ENCODE results near the gene CORO2B.

CORO2B gene

DNA sequence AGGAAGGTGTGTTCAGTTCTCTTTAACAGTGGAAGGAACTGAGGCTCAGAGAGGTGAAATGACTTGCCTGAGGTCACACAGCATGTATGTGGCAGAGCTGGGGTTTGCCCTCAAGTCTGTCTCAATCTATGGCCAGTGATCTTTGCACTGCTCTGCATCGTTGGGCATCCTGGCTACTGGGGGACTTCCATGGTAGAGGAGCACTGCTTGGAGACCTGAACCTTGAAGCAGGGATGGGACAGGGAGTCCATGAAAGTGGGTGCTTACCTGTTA is 2.0 kb downstream of the CORO2B start:
- no peaks in the 10 kb centered on the region for H3K36me3 ChIP-seq (ENCODE audit: low read length)
- no peaks in the 10 kb centered on the region for H3K9me2 ChIP-seq (replicated peaks; ENCODE audit: insufficient read depth, low read length)
- no peaks in the 10 kb centered on the region for H3F3A ChIP-seq (ENCODE audit: insufficient read depth)
- H3K27ac ChIP-seq (ENCODE audit: low read depth, low read length) = no peak overlapping the region
- TF ChIP-seq EZH2phosphoT487 (conservative IDR thresholded peaks at IDR 0.05; ENCODE audit: low read length) = no peak
- TF ChIP-seq, protein P1, sequence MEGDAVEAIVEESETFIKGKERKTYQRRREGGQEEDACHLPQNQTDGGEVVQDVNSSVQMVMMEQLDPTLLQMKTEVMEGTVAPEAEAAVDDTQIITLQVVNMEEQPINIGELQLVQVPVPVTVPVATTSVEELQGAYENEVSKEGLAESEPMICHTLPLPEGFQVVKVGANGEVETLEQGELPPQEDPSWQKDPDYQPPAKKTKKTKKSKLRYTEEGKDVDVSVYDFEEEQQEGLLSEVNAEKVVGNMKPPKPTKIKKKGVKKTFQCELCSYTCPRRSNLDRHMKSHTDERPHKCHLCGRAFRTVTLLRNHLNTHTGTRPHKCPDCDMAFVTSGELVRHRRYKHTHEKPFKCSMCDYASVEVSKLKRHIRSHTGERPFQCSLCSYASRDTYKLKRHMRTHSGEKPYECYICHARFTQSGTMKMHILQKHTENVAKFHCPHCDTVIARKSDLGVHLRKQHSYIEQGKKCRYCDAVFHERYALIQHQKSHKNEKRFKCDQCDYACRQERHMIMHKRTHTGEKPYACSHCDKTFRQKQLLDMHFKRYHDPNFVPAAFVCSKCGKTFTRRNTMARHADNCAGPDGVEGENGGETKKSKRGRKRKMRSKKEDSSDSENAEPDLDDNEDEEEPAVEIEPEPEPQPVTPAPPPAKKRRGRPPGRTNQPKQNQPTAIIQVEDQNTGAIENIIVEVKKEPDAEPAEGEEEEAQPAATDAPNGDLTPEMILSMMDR (IDR thresholded peaks at IDR 0.05; ENCODE audit: insufficient read depth, low read length, poor library complexity, severe bottlenecking) = no peak
- no peak overlapping the region for H3K9ac ChIP-seq (ENCODE audit: low read length)
- no peak overlapping the region for H3K4me3 ChIP-seq (ENCODE audit: insufficient read depth, low read length, poor library complexity, severe bottlenecking)
- no peaks in the 10 kb centered on the region; the same call in 1 of the 2 replicates for H3K27me3 ChIP-seq (ENCODE audit: low read length)
- no peaks in the 10 kb centered on the region for H3K9me3 ChIP-seq (ENCODE audit: insufficient read depth, low read length)
- no peaks in the 10 kb centered on the region for H3K79me2 ChIP-seq (ENCODE audit: insufficient read depth, low read length)
- no peaks in the 10 kb centered on the region for H4K20me1 ChIP-seq (ENCODE audit: low read depth, low read length)
- H3K4me2 ChIP-seq (ENCODE audit: low read depth, low read length, poor library complexity, severe bottlenecking) = no peak overlapping the region
- H2AFZ ChIP-seq (ENCODE audit: low read depth, low read length, severe bottlenecking) = no peak overlapping the region

DNA sequence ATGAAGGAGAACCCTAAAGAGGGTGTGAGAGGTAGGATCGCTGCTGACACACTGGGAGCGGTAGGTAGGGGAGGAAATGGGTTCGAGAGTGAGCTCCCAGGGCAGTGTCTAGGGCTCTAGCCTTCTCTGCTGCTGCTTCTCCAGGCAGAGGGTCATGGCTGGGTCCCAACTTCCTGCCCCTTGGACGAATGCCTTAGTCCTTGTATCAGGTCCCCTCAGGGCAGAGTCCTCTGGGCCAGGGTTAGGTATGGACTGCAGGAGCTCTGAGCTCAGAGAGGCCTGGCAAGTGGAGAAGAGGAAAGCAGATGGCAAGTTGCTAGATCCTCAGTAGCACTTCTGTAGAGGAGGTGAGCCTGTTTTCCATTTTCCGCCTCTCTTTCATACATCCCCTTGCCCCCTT is 2.9 kb downstream of the CORO2B start:
- no peak overlapping the region for H3K4me2 ChIP-seq (ENCODE audit: low read depth, low read length, poor library complexity, severe bottlenecking)
- H2AFZ ChIP-seq (ENCODE audit: low read depth, low read length, severe bottlenecking) = no peak overlapping the region
- TF ChIP-seq, protein P1 (IDR thresholded peaks at IDR 0.05; ENCODE audit: insufficient read depth, low read length, poor library complexity, severe bottlenecking) = no peak
- no peak for TF ChIP-seq EZH2phosphoT487 (conservative IDR thresholded peaks at IDR 0.05; ENCODE audit: low read length)
- no peaks in the 10 kb centered on the region for H3F3A ChIP-seq (ENCODE audit: insufficient read depth)
- no peaks in the 10 kb centered on the region for H4K20me1 ChIP-seq (ENCODE audit: low read depth, low read length)
- H3K9ac ChIP-seq (ENCODE audit: low read length) = no peak overlapping the region
- H3K4me3 ChIP-seq (ENCODE audit: insufficient read depth, low read length, poor library complexity, severe bottlenecking) = no peak overlapping the region
- H3K9me3 ChIP-seq (ENCODE audit: insufficient read depth, low read length) = no peaks in the 10 kb centered on the region
- H3K27me3 ChIP-seq (ENCODE audit: low read length) = no peaks in the 10 kb centered on the region; the same call in 1 of the 2 replicates
- no peaks in the 10 kb centered on the region for H3K36me3 ChIP-seq (ENCODE audit: low read length)
- H3K79me2 ChIP-seq (ENCODE audit: insufficient read depth, low read length) = no peaks in the 10 kb centered on the region
- no peak overlapping the region for H3K27ac ChIP-seq (ENCODE audit: low read depth, low read length)
- no peaks in the 10 kb centered on the region for H3K9me2 ChIP-seq (replicated peaks; ENCODE audit: insufficient read depth, low read length)

DNA sequence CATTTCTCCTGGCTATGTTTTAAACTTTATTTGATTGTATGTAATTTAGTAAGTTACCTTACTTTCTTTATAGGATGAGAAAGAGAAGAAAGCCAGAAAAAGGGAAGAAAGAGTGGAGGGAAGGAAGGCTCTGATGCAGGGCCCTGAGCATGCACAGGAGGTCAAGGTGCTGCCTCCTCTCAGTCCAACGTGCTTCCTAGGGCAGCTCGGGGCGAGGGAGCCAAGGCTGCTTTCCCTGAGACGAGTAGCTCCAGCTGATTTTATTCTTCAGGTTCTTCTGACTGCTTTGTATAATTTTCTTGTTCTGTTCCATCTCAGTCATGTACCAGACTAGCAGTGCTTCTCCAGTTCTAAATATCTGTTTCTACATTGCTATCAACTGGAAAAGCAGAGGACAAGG is 3.4 kb downstream of the CORO2B start:
- H3K4me3 ChIP-seq (ENCODE audit: insufficient read depth, low read length, poor library complexity, severe bottlenecking) = no peak overlapping the region
- no peaks in the 10 kb centered on the region; the same call in 1 of the 2 replicates for H3K27me3 ChIP-seq (ENCODE audit: low read length)
- H2AFZ ChIP-seq (ENCODE audit: low read depth, low read length, severe bottlenecking) = no peak overlapping the region
- H3K4me2 ChIP-seq (ENCODE audit: low read depth, low read length, poor library complexity, severe bottlenecking) = no peak overlapping the region
- H3K79me2 ChIP-seq (ENCODE audit: insufficient read depth, low read length) = no peaks in the 10 kb centered on the region
- TF ChIP-seq, protein P1 (IDR thresholded peaks at IDR 0.05; ENCODE audit: insufficient read depth, low read length, poor library complexity, severe bottlenecking) = no peak
- TF ChIP-seq EZH2phosphoT487 (conservative IDR thresholded peaks at IDR 0.05; ENCODE audit: low read length) = no peak
- H3K9ac ChIP-seq (ENCODE audit: low read length) = no peak overlapping the region
- no peaks in the 10 kb centered on the region for H3K36me3 ChIP-seq (ENCODE audit: low read length)
- H4K20me1 ChIP-seq (ENCODE audit: low read depth, low read length) = no peaks in the 10 kb centered on the region
- H3K9me3 ChIP-seq (ENCODE audit: insufficient read depth, low read length) = no peaks in the 10 kb centered on the region
- no peaks in the 10 kb centered on the region for H3F3A ChIP-seq (ENCODE audit: insufficient read depth)
- H3K9me2 ChIP-seq (replicated peaks; ENCODE audit: insufficient read depth, low read length) = no peaks in the 10 kb centered on the region
- no peak overlapping the region for H3K27ac ChIP-seq (ENCODE audit: low read depth, low read length)

DNA sequence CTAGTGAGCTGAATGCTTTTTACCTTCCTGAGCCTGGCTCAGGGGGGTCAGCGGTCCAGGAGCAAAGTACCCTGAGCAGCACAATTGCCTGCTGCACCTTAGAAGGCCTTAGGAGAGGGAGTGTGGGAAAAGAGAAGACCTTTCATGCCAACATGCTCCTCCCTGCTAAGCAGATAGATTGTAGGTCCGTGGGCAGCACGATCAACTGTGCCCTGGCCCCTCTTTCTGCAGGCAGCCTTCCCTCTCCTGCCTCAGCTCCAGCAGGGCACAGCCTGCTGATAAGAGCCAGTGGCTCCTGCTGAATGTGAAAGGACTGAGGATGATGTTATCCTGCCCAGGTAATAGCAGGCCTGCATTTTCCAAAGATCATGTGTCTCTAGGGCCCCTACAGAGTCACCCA is 4.1 kb downstream of the CORO2B start:
- H3K4me3 ChIP-seq (ENCODE audit: insufficient read depth, low read length, poor library complexity, severe bottlenecking) = no peak overlapping the region
- TF ChIP-seq, protein P1 (IDR thresholded peaks at IDR 0.05; ENCODE audit: insufficient read depth, low read length, poor library complexity, severe bottlenecking) = no peak
- TF ChIP-seq EZH2phosphoT487 (conservative IDR thresholded peaks at IDR 0.05; ENCODE audit: low read length) = no peak
- H3K27me3 ChIP-seq (ENCODE audit: low read length) = no peaks in the 10 kb centered on the region; the same call in 1 of the 2 replicates
- no peaks in the 10 kb centered on the region for H3K9me3 ChIP-seq (ENCODE audit: insufficient read depth, low read length)
- H3K79me2 ChIP-seq (ENCODE audit: insufficient read depth, low read length) = no peaks in the 10 kb centered on the region
- H3K36me3 ChIP-seq (ENCODE audit: low read length) = no peaks in the 10 kb centered on the region
- H2AFZ ChIP-seq (ENCODE audit: low read depth, low read length, severe bottlenecking) = no peak overlapping the region
- H3K9ac ChIP-seq (ENCODE audit: low read length) = no peak overlapping the region
- no peaks in the 10 kb centered on the region for H3F3A ChIP-seq (ENCODE audit: insufficient read depth)
- no peak overlapping the region for H3K27ac ChIP-seq (ENCODE audit: low read depth, low read length)
- no peaks in the 10 kb centered on the region for H3K9me2 ChIP-seq (replicated peaks; ENCODE audit: insufficient read depth, low read length)
- no peak overlapping the region for H3K4me2 ChIP-seq (ENCODE audit: low read depth, low read length, poor library complexity, severe bottlenecking)
- no peaks in the 10 kb centered on the region for H4K20me1 ChIP-seq (ENCODE audit: low read depth, low read length)
